ENCODE results near the gene CACNA2D2.

CACNA2D2 gene

GRCh38 chr3:50371133-50371685, 132.2 kb downstream of the CACNA2D2 start:
- DNase-seq (ENCODE audit: low read depth, low spot score), result no peak

GRCh38 chr3:50370594-50370993, 132.8 kb downstream of the CACNA2D2 start:
- DNase-seq (ENCODE audit: low read depth, low spot score), result no peak

GRCh38 chr3:50369012-50369670, 134.3 kb downstream of the CACNA2D2 start:
- DNase-seq (ENCODE audit: low read depth, low spot score), result no peak

GRCh38 chr3:50365842-50366220, 137.6 kb downstream of the CACNA2D2 start:
- DNase-seq (ENCODE audit: low read depth, low spot score), result no peak

GRCh38 chr3:50365080-50365841, 138.2 kb downstream of the CACNA2D2 start:
- DNase-seq (ENCODE audit: low read depth, low spot score), result peak; percentile 86

- DNase-seq (ENCODE audit: low read depth, low spot score), result no peak
Observed at GRCh38 chr3:50364573-50365079, 138.8 kb downstream of the CACNA2D2 start.

- no peak for DNase-seq (ENCODE audit: low read depth, low spot score)
Observed at GRCh38 chr3:50359760-50360110, 143.7 kb downstream of the CACNA2D2 start.

- DNase-seq (ENCODE audit: low read depth, low spot score), result peak; percentile 96
Observed at GRCh38 chr3:50358911-50359759, 144.3 kb downstream of the CACNA2D2 start, which contains the start of gene TMEM115. TSS of gene TMEM115 (minus strand) at chr3:50359521. CDS start at chr3:50359063, 458 bp downstream.

- DNase-seq (ENCODE audit: low read depth, low spot score), result no peak
Observed at GRCh38 chr3:50358355-50358910, 145.0 kb downstream of the CACNA2D2 start.

GRCh38 chr3:50357481-50357880, 146.0 kb downstream of the CACNA2D2 start:
- no peak for DNase-seq (ENCODE audit: low read depth, low spot score)

- DNase-seq (ENCODE audit: low read depth, low spot score), result no peak
Observed at GRCh38 chr3:50356553-50356952, 146.9 kb downstream of the CACNA2D2 start.

- no peak for DNase-seq (ENCODE audit: low read depth, low spot score)
Observed at GRCh38 chr3:50355829-50356552, 147.4 kb downstream of the CACNA2D2 start.

GRCh38 chr3:50354850-50355249, 148.6 kb downstream of the CACNA2D2 start:
- DNase-seq (ENCODE audit: low read depth, low spot score), result no peak

GRCh38 chr3:50354186-50354764, 149.2 kb downstream of the CACNA2D2 start:
- no peak for DNase-seq (ENCODE audit: low read depth, low spot score)

GRCh38 chr3:50353245-50354004, 150.0 kb downstream of the CACNA2D2 start:
- no peak for DNase-seq (ENCODE audit: low read depth, low spot score)

GRCh38 chr3:50352781-50353180, 150.7 kb downstream of the CACNA2D2 start:
- DNase-seq (ENCODE audit: low read depth, low spot score), result no peak

- DNase-seq (ENCODE audit: low read depth, low spot score), result no peak
Observed at GRCh38 chr3:50351323-50351697, 152.1 kb downstream of the CACNA2D2 start.

- peak; percentile 100 for DNase-seq (ENCODE audit: low read depth, low spot score)
Observed at GRCh38 chr3:50350527-50351322, 152.7 kb downstream of the CACNA2D2 start, which contains the start of the genes CYB561D2 and NPRL2. TSS of gene CYB561D2 (plus strand) at chr3:50350862. CDS start at chr3:50351434, 572 bp downstream. TSS of gene NPRL2 (minus strand) at chr3:50350775. CDS start at chr3:50350652, 123 bp downstream.

- DNase-seq (ENCODE audit: low read depth, low spot score), result no peak
Observed at GRCh38 chr3:50350213-50350526, 153.3 kb downstream of the CACNA2D2 start.

All from activated CD4-positive, CD25-positive, alpha-beta regulatory T cell treated with anti-CD3 and anti-CD28 coated beads, Interleukin-2, amount 50 U/mL, for 16 hours (primary cell).